Gastrocnemius medialis (tissue), 4 donors: Measurements from ENCODE around the gene MYOM3. TPM values are rescaled to one million over a fixed set of nuclear protein-coding genes. Genes with fewer than 3 reads are reported as not detected.
A peak's percentile ranks its signal among the peaks of the same experiment; 100 is the strongest.

Experiments
- ATAC-seq, 2 donors: fragments of 150-250 bp; one replicate each; pipeline ENCODE4 v1.9.1; 2016
- DNase-seq, 2 donors: peaks; one replicate each; pipeline ENCODE4 v3.0.0-alpha.2; 2019
- H3K27ac ChIP-seq, 4 donors: fragments of 200-600 bp; sonication (generic); 1 replicate in 1 of 4; 2 replicates in 3 of 4; pipeline ENCODE4 v1.5.1; 2016 to 2018; ENCODE audit warnings: mild to moderate bottlenecking in 2 of 4, moderate library complexity in 1 of 4
- H3K27me3 ChIP-seq, 3 donors: fragments of 200-600 bp; sonication (generic) in 2 of 3; 1 replicate in 1 of 3; 2 replicates in 2 of 3; pipeline versions ENCODE4 v1.5.1 to v1.6.0; 2016 to 2019; ENCODE audit warnings: mild to moderate bottlenecking in 1 of 3, moderate library complexity in 1 of 3
- H3K36me3 ChIP-seq, 2 donors: fragments of 200-600 bp; sonication (generic) in 1 of 2; one replicate each; pipeline ENCODE4 v1.5.1; 2017 to 2018
- H3K4me1 ChIP-seq, 2 donors: fragments of 200-600 bp; sonication (generic) in 1 of 2; one replicate each; pipeline ENCODE4 v1.5.1; 2016 to 2017; ENCODE audit warnings: mild to moderate bottlenecking in 2 of 2
- H3K4me3 ChIP-seq, 4 donors: fragments of 200-600 bp; sonication (generic) in 3 of 4; 1 replicate in 1 of 4; 2 replicates in 3 of 4; pipeline ENCODE4 v1.5.1; 2016 to 2019; ENCODE audit warnings: mild to moderate bottlenecking in 2 of 4
- H3K9me3 ChIP-seq, 3 donors: fragments of 200-600 bp; sonication (generic) in 2 of 3; 1 replicate in 1 of 3; 2 replicates in 2 of 3; pipeline ENCODE4 v1.5.1; 2016 to 2019
- POLR2A ChIP-seq, 2 donors: fragments of 450-650 bp; IDR thresholded peaks; one replicate each; pipeline ENCODE4 v1.6.1; 2017; ENCODE audit warnings: antibody characterized with exemption in 2 of 2, mild to moderate bottlenecking in 2 of 2, moderate library complexity in 2 of 2
- in situ Hi-C, 4 donors: fragments of 200-750 bp; cut with MboI; loops; one replicate each; pipeline versions ENCODE4 v1.15.0 to v1.8.0; 2017; ENCODE audit warnings: low sequenced_read_pairs in 4 of 4
- intact Hi-C: fragments of 100-400 bp; cut with DNase I; formaldehyde crosslinking; loops from one replicate; pipeline ENCODE4 v1.15.1; 2023; ENCODE audit warnings: low total_unique reads
- total RNA-seq, 4 donors: library from RNA; depleted of rRNA; stranded (reverse); fragments of >200 nt; gene quantifications; one replicate each; pipeline versions ENCODE4 v1.1.0 to v1.2.3, GENCODE V29; 2016
- TF ChIP-seq, protein P1 (sequence below), 5 experiments: fragments of 450-650 bp in 3 of 5; fragments of 200-600 bp in 2 of 5; sonication (generic) in 2 of 5; IDR thresholded peaks in 4 of 5; conservative IDR thresholded peaks in 1 of 5; 1 replicate in 4 of 5; 2 replicates in 1 of 5; pipeline ENCODE4 v1.5.1; 2016 to 2019; ENCODE audit warnings: antibody characterized with exemption in 5 of 5, mild to moderate bottlenecking in 3 of 5, moderate library complexity in 3 of 5

The MYOM3 gene
- total RNA-seq, 4 donors from 2014 or later = 114 to 266 (median 184) TPM

DNA sequence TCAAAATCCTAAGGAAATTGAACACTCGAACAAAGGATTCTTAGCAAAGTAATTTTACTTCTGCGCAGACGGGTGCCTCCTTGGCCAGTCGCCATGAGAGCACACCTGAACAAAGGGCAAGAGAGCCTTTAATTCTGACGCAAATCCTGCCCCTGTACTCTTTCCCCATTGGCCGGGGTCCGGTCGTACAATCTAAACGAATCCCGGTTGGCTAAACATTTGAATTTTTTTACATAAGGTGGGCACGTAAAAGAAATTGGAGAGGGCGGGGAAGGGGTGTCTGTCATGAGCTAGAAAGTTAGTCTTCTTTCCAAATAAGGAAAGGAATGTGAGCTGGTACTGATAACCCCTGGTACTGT lies 39.2 kb upstream of the MYOM3 start:
- H3K36me3 ChIP-seq = no peaks in the 10 kb centered on the region
- H3K4me1 ChIP-seq = peaks cover 8 to 9% of the 10 kb centered on the region in 2 donors
- TF ChIP-seq, protein P1, sequence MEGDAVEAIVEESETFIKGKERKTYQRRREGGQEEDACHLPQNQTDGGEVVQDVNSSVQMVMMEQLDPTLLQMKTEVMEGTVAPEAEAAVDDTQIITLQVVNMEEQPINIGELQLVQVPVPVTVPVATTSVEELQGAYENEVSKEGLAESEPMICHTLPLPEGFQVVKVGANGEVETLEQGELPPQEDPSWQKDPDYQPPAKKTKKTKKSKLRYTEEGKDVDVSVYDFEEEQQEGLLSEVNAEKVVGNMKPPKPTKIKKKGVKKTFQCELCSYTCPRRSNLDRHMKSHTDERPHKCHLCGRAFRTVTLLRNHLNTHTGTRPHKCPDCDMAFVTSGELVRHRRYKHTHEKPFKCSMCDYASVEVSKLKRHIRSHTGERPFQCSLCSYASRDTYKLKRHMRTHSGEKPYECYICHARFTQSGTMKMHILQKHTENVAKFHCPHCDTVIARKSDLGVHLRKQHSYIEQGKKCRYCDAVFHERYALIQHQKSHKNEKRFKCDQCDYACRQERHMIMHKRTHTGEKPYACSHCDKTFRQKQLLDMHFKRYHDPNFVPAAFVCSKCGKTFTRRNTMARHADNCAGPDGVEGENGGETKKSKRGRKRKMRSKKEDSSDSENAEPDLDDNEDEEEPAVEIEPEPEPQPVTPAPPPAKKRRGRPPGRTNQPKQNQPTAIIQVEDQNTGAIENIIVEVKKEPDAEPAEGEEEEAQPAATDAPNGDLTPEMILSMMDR (IDR thresholded peaks at IDR 0.05 in 4 of 5, conservative IDR thresholded peaks at IDR 0.05 in 1 of 5) = no peak
- no peak for TF ChIP-seq POLR2A (IDR thresholded peaks at IDR 0.05)
- intact Hi-C loops (no loop called here), in situ Hi-C loops (no loop called here)
- no peak overlapping the region for H3K27ac ChIP-seq
- DNase-seq (no peak), ATAC-seq (no peak)
- no peaks in the 10 kb centered on the region for H3K27me3 ChIP-seq
- H3K4me3 ChIP-seq = no peak overlapping the region
- no peaks in the 10 kb centered on the region for H3K9me3 ChIP-seq

DNA sequence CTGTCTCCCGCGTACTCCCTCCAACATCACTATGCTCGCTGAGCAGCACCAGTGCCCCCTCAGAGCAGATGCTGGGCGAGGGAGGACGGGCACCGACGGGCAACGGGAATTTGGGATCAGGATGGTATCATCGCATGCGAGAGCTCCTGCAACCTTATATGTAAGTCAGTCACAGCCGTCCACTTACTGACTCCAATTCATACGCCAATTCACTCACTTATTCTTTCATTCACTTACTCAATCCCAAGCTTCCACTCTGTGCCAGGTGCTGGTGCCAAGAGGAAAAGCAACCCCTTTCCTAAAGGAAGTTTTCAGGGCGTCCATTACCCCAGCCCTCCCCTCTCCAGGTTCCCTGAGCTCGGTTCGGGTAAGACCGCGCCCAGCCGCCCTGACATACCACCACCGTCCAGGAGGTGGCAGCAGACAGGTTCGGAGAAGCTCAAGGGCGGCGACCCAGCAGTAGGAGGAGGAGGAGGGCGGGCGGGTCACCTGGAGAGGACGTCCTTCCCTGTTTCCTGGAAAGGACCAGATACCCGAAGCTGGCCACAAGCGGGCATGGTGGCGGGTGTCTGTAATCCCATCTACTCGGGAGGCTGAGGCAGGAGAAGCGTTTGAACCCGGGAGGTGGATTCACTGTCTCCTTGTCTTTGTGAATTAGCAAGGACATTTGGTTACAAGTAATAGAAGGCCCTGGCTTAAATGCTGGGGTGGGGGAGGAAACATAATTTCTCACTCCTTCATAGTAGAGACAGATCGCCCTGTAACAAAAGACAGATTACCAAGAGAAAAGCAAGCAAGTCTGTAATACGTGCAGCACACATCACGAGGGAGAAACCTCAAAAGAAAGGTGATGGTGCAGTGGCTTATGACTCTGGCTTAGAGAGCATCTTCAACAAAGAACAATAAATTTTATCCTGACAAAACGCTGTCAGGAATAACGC lies 38.6 kb upstream of the MYOM3 start:
- intact Hi-C loops (loop anchor here (1.0 kb wide), 1 partner anchor 242 kb away; no protein-coding TSS in a partner anchor), in situ Hi-C loops (no loop called here)
- Histone ChIP-seq H3K27me3 (no peaks in the 10 kb centered on the region), H3K27ac (no peak overlapping the region), H3K4me1 (peaks cover 8 to 9% of the 10 kb centered on the region in 2 donors), H3K36me3 (no peaks in the 10 kb centered on the region), H3K9me3 (no peaks in the 10 kb centered on the region), H3K4me3 (peak overlapping the region in 2 of 4 donors; percentile 28 to 34)
- ATAC-seq (peak; percentile 91 to 95), DNase-seq (peak; percentile 73 to 81)
- TF ChIP-seq, protein P1 (IDR thresholded peaks at IDR 0.05 in 4 of 5, conservative IDR thresholded peaks at IDR 0.05 in 1 of 5) = peak; percentile 73 to 92 (median 87)
- TF ChIP-seq POLR2A (IDR thresholded peaks at IDR 0.05) = no peak

DNA sequence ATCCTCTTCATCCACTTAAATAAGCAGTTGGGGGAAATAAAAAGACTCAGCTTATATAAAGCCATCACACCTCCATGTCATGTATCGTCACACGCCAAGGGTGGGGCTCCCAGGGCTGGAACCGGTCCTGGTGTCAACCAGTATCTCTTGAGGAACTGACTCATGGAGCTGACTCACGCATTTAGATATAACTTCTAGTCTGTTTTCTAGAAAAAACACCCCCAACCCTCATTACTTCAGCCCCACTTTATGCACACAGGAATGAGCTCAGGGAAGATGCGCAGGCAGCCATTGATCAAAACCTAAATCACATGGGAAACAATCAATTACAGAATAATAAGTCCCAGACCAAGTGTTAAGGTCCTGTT lies 37.9 kb upstream of the MYOM3 start:
- H3K4me3 ChIP-seq = no peak overlapping the region
- no peak for TF ChIP-seq POLR2A (IDR thresholded peaks at IDR 0.05)
- TF ChIP-seq, protein P1 (IDR thresholded peaks at IDR 0.05 in 4 of 5, conservative IDR thresholded peaks at IDR 0.05 in 1 of 5) = no peak
- no peaks in the 10 kb centered on the region for H3K36me3 ChIP-seq
- ATAC-seq (peak in 1 of 2 donors; percentile 72), DNase-seq (peak in 1 of 2 donors; percentile 18)
- peaks cover 8 to 9% of the 10 kb centered on the region in 2 donors for H3K4me1 ChIP-seq
- intact Hi-C loops (loop anchor here (1.0 kb wide), 1 partner anchor 242 kb away; no protein-coding TSS in a partner anchor), in situ Hi-C loops (no loop called here)
- no peak overlapping the region for H3K27ac ChIP-seq
- no peaks in the 10 kb centered on the region for H3K27me3 ChIP-seq
- no peaks in the 10 kb centered on the region for H3K9me3 ChIP-seq

DNA sequence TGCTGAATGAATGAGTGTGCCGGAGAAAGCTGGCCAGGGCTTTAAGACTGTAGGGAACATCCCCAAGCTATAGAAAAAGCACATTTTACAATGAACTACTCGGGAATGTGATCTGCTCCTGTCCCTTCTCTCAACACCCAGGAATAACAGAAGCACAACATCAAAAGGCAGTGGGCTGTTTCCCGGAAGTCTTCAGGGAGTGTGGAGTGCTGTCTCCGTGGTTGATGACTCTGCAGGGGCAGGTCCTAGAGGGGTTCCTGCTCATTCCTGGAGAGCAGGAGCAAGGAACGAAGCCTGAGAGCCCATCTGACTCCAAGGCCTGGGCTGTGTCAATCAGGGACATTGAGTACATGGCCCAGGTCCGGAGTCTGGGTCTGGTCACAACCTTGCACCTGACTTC lies 35.9 kb upstream of the MYOM3 start:
- ATAC-seq (no peak), DNase-seq (no peak)
- TF ChIP-seq, protein P1 (IDR thresholded peaks at IDR 0.05 in 4 of 5, conservative IDR thresholded peaks at IDR 0.05 in 1 of 5) = no peak
- Histone ChIP-seq H3K4me1 (peaks cover 9% of the 10 kb centered on the region in 2 donors), H3K27ac (no peak overlapping the region), H3K27me3 (no peaks in the 10 kb centered on the region), H3K9me3 (no peaks in the 10 kb centered on the region), H3K36me3 (no peaks in the 10 kb centered on the region), H3K4me3 (no peak overlapping the region)
- in situ Hi-C loops (no loop called here), intact Hi-C loops (no loop called here)
